Mesothelial cell of epicardium (in vitro differentiated cells): Measurements from ENCODE around the gene BAK1. TPM values are rescaled to one million over a fixed set of nuclear protein-coding genes. Genes with fewer than 3 reads are reported as not detected.
"Not testable (repeated sequence)": the region's sequence is repeated elsewhere in the genome, so short reads cannot be mapped to it uniquely, and the experiment has no call there.

Experiments used
- DNase-seq, 2 experiments: peaks; one replicate each; pipeline ENCODE4 v3.0.0; 2021; ENCODE audit warnings: low spot score in 2 of 2; ENCODE audit not compliant: unreplicated experiment in 2 of 2
- H3K27ac Mint-ChIP-seq: 2 replicates; pipeline ENCODE4 v1.8.0; 2021; ENCODE audit warnings: mixed read lengths
- H3K27me3 Mint-ChIP-seq: 2 replicates; pipeline ENCODE4 v1.8.0; 2021; ENCODE audit warnings: low read depth, mixed read lengths
- H3K36me3 Mint-ChIP-seq: 2 replicates; pipeline ENCODE4 v1.8.0; 2021; ENCODE audit warnings: mixed read lengths
- H3K4me1 Mint-ChIP-seq: 2 replicates; pipeline ENCODE4 v1.8.0; 2021; ENCODE audit warnings: mixed read lengths
- H3K4me3 Mint-ChIP-seq: 2 replicates; pipeline ENCODE4 v1.8.0; 2021; ENCODE audit warnings: mild to moderate bottlenecking, moderate library complexity, mixed read lengths
- H3K9me3 Mint-ChIP-seq: 2 replicates; pipeline ENCODE4 v1.8.0; 2021; ENCODE audit warnings: mixed read lengths
- CTCF ChIP-seq: fragments of 200-600 bp; sonication (generic); IDR thresholded peaks from one replicate; pipeline ENCODE4 v1.5.0; 2021; ENCODE audit warnings: antibody characterized with exemption; ENCODE audit not compliant: unreplicated experiment
- total RNA-seq: library from RNA; stranded (reverse); gene quantifications from 3 replicates; pipeline ENCODE4 v1.2.1, GENCODE V29; 2021

BAK1 gene
- total RNA-seq, 1 donor from 2014 or later: 15.0 TPM

GRCh38 chr6:33557376-33557775, 22.7 kb downstream of the BAK1 start:
- TF ChIP-seq CTCF: no peak
- Mint-ChIP-seq H3K27ac (no peak overlapping the region), H3K4me1 (peaks cover 4% of the 10 kb centered on the region), H3K9me3 (peaks cover 5% of the 10 kb centered on the region), H3K27me3 (no peaks in the 10 kb centered on the region), H3K4me3 (no peak overlapping the region), H3K36me3 (no peaks in the 10 kb centered on the region)
- DNase-seq: no peak

- H3K9me3 Mint-ChIP-seq, H3K27me3 Mint-ChIP-seq, DNase-seq, H3K4me3 Mint-ChIP-seq, H3K36me3 Mint-ChIP-seq, H3K27ac Mint-ChIP-seq: not testable (repeated sequence)
- H3K4me1 Mint-ChIP-seq: peaks cover 10% of the 10 kb centered on the region
Observed at GRCh38 chr6:33552883-33553282, 27.2 kb downstream of the BAK1 start.

- Mint-ChIP-seq H3K4me3 (no peak overlapping the region), H3K27me3 (no peaks in the 10 kb centered on the region), H3K9me3 (no peaks in the 10 kb centered on the region), H3K27ac (no peak overlapping the region), H3K36me3 (no peaks in the 10 kb centered on the region), H3K4me1 (peaks cover 17% of the 10 kb centered on the region)
- DNase-seq: no peak
- TF ChIP-seq CTCF: no peak
Observed at GRCh38 chr6:33552252-33552651, 27.8 kb downstream of the BAK1 start.

- no peak for TF ChIP-seq CTCF
- Mint-ChIP-seq H3K4me1 (peaks cover 18% of the 10 kb centered on the region), H3K4me3 (no peak overlapping the region), H3K36me3 (no peaks in the 10 kb centered on the region), H3K27me3 (no peaks in the 10 kb centered on the region), H3K9me3 (no peaks in the 10 kb centered on the region), H3K27ac (no peak overlapping the region)
- no peak for DNase-seq
Observed at GRCh38 chr6:33551538-33551937, 28.5 kb downstream of the BAK1 start.

- Mint-ChIP-seq H3K4me1 (peaks cover 25% of the 10 kb centered on the region), H3K27ac (no peak overlapping the region), H3K9me3 (no peaks in the 10 kb centered on the region), H3K4me3 (no peak overlapping the region), H3K27me3 (no peaks in the 10 kb centered on the region), H3K36me3 (no peaks in the 10 kb centered on the region)
- DNase-seq: no peak
- TF ChIP-seq CTCF: no peak
Observed at GRCh38 chr6:33549896-33550295, 30.2 kb downstream of the BAK1 start.

GRCh38 chr6:33549196-33549595, 30.9 kb downstream of the BAK1 start:
- no peaks in the 10 kb centered on the region for H3K36me3 Mint-ChIP-seq
- peaks cover 30% of the 10 kb centered on the region for H3K4me1 Mint-ChIP-seq
- H3K27me3 Mint-ChIP-seq: no peaks in the 10 kb centered on the region
- DNase-seq: no peak
- no peak overlapping the region for H3K27ac Mint-ChIP-seq
- TF ChIP-seq CTCF: no peak
- no peak overlapping the region for H3K4me3 Mint-ChIP-seq
- H3K9me3 Mint-ChIP-seq: no peaks in the 10 kb centered on the region
